HG03064 (cell line): Measurements from ENCODE around the gene LCE3C.
"Not testable (repeated sequence)": the region's sequence is repeated elsewhere in the genome, so short reads cannot be mapped to it uniquely, and the experiment has no call there.

Experiments used
- ATAC-seq: cut with Tn5 transposase; IDR thresholded peaks from one replicate; pipeline ENCODE4 v1.9.1; 2021; ENCODE audit warnings: low read depth; ENCODE audit not compliant: unreplicated experiment

The LCE3C gene

GRCh38 chr1:152599934-152600333 is at the start of gene LCE3C:
Gene LCE3C (plus strand): TSS chr1:152600234. CDS start chr1:152600732, 498 bp downstream.
- ATAC-seq: no peak

GRCh38 chr1:152565115-152565514 is 34.9 kb upstream of the LCE3C start:
- no peak for ATAC-seq

- no peak for ATAC-seq
Observed at GRCh38 chr1:152565535-152566215, 34.4 kb upstream of the LCE3C start.

GRCh38 chr1:152566681-152567080 is 33.4 kb upstream of the LCE3C start, which contains the start of gene LCE3E:
Gene LCE3E (minus strand): TSS chr1:152566780. CDS start chr1:152566208, 572 bp downstream.
- no peak for ATAC-seq

GRCh38 chr1:152577168-152577567 is 22.9 kb upstream of the LCE3C start:
- ATAC-seq: no peak

- ATAC-seq: not testable (repeated sequence)
Observed at GRCh38 chr1:152579526-152579925, 20.5 kb upstream of the LCE3C start.

- no peak for ATAC-seq
Observed at GRCh38 chr1:152580433-152580832, 19.6 kb upstream of the LCE3C start, which contains the start of gene LCE3D. Gene LCE3D (minus strand): TSS chr1:152580516. CDS start chr1:152579936, 580 bp downstream.

GRCh38 chr1:152582647-152583046 is 17.4 kb upstream of the LCE3C start:
- ATAC-seq: no peak

GRCh38 chr1:152585586-152585985 is 14.4 kb upstream of the LCE3C start:
- no peak for ATAC-seq

- ATAC-seq: no peak
Observed at GRCh38 chr1:152596986-152597385, 3.0 kb upstream of the LCE3C start.

- ATAC-seq: no peak
Observed at GRCh38 chr1:152613511-152613910, 13.5 kb downstream of the LCE3C start, which contains the start of gene LCE3B. Gene LCE3B (plus strand): TSS chr1:152613811. CDS start chr1:152613811, 0 bp downstream.

- no peak for ATAC-seq
Observed at GRCh38 chr1:152621993-152622392, 22.0 kb downstream of the LCE3C start.

GRCh38 chr1:152622803-152623202 is 22.8 kb downstream of the LCE3C start, which contains the start of gene LCE3A:
Gene LCE3A (minus strand): TSS chr1:152623103. CDS start chr1:152623103, 0 bp downstream.
- ATAC-seq: no peak

GRCh38 chr1:152623203-152623844 is 23.3 kb downstream of the LCE3C start:
- ATAC-seq: no peak

- ATAC-seq: no peak
Observed at GRCh38 chr1:152626744-152627143, 26.7 kb downstream of the LCE3C start.

GRCh38 chr1:152630596-152630995 is 30.6 kb downstream of the LCE3C start:
- ATAC-seq: no peak

GRCh38 chr1:152640351-152640750 is 40.3 kb downstream of the LCE3C start:
- no peak for ATAC-seq

GRCh38 chr1:152643945-152644344 is 43.9 kb downstream of the LCE3C start:
- no peak for ATAC-seq

GRCh38 chr1:152645146-152645545 is 45.1 kb downstream of the LCE3C start:
- no peak for ATAC-seq

GRCh38 chr1:152646656-152647055 is 46.6 kb downstream of the LCE3C start:
- ATAC-seq: no peak
